Measurements from ENCODE around the gene CNTN5. TPM values are rescaled to one million over a fixed set of nuclear protein-coding genes. Genes with fewer than 3 reads are reported as not detected.

Gene CNTN5
- polyA plus RNA-seq, 1 donor (not counting 4 experiments of a cell fraction or from before 2014, with no cell fraction given) = not detected

GRCh38 chr11:99234534-99234933 lies 213.8 kb downstream of the CNTN5 start:
- FAIRE-seq (no peak), DNase-seq (ENCODE audit: low read depth, low spot score) (no peak)
- H3K9ac ChIP-seq (ENCODE audit: control insufficient read depth, extremely low read depth, insufficient read depth, low read length) = no peak overlapping the region
- no peaks in the 10 kb centered on the region for H3K79me2 ChIP-seq (ENCODE audit: control insufficient read depth, insufficient read depth, low read length)
- H2AFZ ChIP-seq (ENCODE audit: control insufficient read depth, low read length) = no peak overlapping the region
- H3K27ac ChIP-seq (ENCODE audit: control insufficient read depth, insufficient read depth, low read length) = no peak overlapping the region
- H3K36me3 ChIP-seq (ENCODE audit: control insufficient read depth in 2 of 2, extremely low read depth in 1 of 2, insufficient read depth in 2 of 2, low read length in 2 of 2) = no peaks in the 10 kb centered on the region
- TF ChIP-seq, protein P1, sequence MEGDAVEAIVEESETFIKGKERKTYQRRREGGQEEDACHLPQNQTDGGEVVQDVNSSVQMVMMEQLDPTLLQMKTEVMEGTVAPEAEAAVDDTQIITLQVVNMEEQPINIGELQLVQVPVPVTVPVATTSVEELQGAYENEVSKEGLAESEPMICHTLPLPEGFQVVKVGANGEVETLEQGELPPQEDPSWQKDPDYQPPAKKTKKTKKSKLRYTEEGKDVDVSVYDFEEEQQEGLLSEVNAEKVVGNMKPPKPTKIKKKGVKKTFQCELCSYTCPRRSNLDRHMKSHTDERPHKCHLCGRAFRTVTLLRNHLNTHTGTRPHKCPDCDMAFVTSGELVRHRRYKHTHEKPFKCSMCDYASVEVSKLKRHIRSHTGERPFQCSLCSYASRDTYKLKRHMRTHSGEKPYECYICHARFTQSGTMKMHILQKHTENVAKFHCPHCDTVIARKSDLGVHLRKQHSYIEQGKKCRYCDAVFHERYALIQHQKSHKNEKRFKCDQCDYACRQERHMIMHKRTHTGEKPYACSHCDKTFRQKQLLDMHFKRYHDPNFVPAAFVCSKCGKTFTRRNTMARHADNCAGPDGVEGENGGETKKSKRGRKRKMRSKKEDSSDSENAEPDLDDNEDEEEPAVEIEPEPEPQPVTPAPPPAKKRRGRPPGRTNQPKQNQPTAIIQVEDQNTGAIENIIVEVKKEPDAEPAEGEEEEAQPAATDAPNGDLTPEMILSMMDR (optimal IDR thresholded peaks at IDR 0.05 in 1 of 3, IDR thresholded peaks at IDR 0.05 in 1 of 3, conservative IDR thresholded peaks at IDR 0.05 in 1 of 3; ENCODE audit: extremely low read depth in 1 of 3, insufficient read depth in 2 of 3, low read length in 3 of 3) = no peak
- no peak for TF ChIP-seq EZH2 (IDR thresholded peaks at IDR 0.05; ENCODE audit: low read length)
- H3K9me3 ChIP-seq (ENCODE audit: control insufficient read depth, low read depth, low read length) = no peaks in the 10 kb centered on the region
- H4K20me1 ChIP-seq (ENCODE audit: control insufficient read depth, extremely low read depth, insufficient read depth, low read length) = no peaks in the 10 kb centered on the region
- H3K4me2 ChIP-seq (ENCODE audit: control insufficient read depth, extremely low read depth, insufficient read depth, low read depth, low read length) = no peak overlapping the region
- H3K4me1 ChIP-seq (ENCODE audit: control insufficient read depth, extremely low read depth, insufficient read depth, low read length) = no peaks in the 10 kb centered on the region
- dilution Hi-C loops (cut with MboI; ENCODE audit: extremely low pct_ligation_motif_present, low sequenced_read_pairs) = no loop called here
- H3K4me3 ChIP-seq (ENCODE audit: control insufficient read depth in 2 of 3, extremely low read depth in 1 of 3, insufficient read depth in 2 of 3, low read depth in 1 of 3, low read length in 3 of 3) = no peak overlapping the region
- H3K9me1 ChIP-seq (ENCODE audit: control insufficient read depth, extremely low read depth, insufficient read depth, low read length) = no peaks in the 10 kb centered on the region
- H3K27me3 ChIP-seq (ENCODE audit: control insufficient read depth, extremely low read depth, insufficient read depth, low read length) = no peaks in the 10 kb centered on the region

DNA sequence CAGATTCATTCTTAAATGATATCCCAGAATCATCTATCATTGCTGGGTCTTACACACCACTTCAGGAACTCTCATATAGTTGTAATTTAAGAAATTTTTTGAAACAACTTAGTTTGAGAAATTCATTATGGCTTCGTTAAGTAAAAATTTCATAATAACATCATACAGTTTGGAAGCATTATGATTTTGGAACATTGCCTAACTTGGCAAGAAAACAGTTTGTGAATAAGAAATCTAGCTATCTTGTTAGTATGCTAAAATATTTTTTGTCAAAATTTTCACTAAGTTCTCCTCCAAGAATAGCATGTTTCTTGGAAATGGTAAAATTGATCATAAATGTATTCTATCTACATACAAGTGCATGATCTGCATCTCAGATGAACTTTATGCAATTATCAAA lies 217.7 kb downstream of the CNTN5 start:
- Histone ChIP-seq H3K9ac (ENCODE audit: control insufficient read depth, extremely low read depth, insufficient read depth, low read length) (no peak overlapping the region), H3K27me3 (ENCODE audit: control insufficient read depth, extremely low read depth, insufficient read depth, low read length) (no peaks in the 10 kb centered on the region), H2AFZ (ENCODE audit: control insufficient read depth, low read length) (no peak overlapping the region), H3K9me3 (ENCODE audit: control insufficient read depth, low read depth, low read length) (no peaks in the 10 kb centered on the region), H3K9me1 (ENCODE audit: control insufficient read depth, extremely low read depth, insufficient read depth, low read length) (no peaks in the 10 kb centered on the region), H3K36me3 (ENCODE audit: control insufficient read depth in 2 of 2, extremely low read depth in 1 of 2, insufficient read depth in 2 of 2, low read length in 2 of 2) (no peaks in the 10 kb centered on the region), H3K79me2 (ENCODE audit: control insufficient read depth, insufficient read depth, low read length) (no peaks in the 10 kb centered on the region), H3K4me3 (ENCODE audit: control insufficient read depth in 2 of 3, extremely low read depth in 1 of 3, insufficient read depth in 2 of 3, low read depth in 1 of 3, low read length in 3 of 3) (no peak overlapping the region), H4K20me1 (ENCODE audit: control insufficient read depth, extremely low read depth, insufficient read depth, low read length) (no peaks in the 10 kb centered on the region), H3K4me1 (ENCODE audit: control insufficient read depth, extremely low read depth, insufficient read depth, low read length) (no peaks in the 10 kb centered on the region), H3K27ac (ENCODE audit: control insufficient read depth, insufficient read depth, low read length) (no peak overlapping the region), H3K4me2 (ENCODE audit: control insufficient read depth, extremely low read depth, insufficient read depth, low read depth, low read length) (no peak overlapping the region)
- dilution Hi-C loops (cut with MboI; ENCODE audit: extremely low pct_ligation_motif_present, low sequenced_read_pairs) = no loop called here
- FAIRE-seq (no peak), DNase-seq (ENCODE audit: low read depth, low spot score) (no peak)
- TF ChIP-seq EZH2 (IDR thresholded peaks at IDR 0.05; ENCODE audit: low read length) = no peak
- TF ChIP-seq, protein P1 (optimal IDR thresholded peaks at IDR 0.05 in 1 of 3, IDR thresholded peaks at IDR 0.05 in 1 of 3, conservative IDR thresholded peaks at IDR 0.05 in 1 of 3; ENCODE audit: extremely low read depth in 1 of 3, insufficient read depth in 2 of 3, low read length in 3 of 3) = no peak
